ENCODE measurements around the gene ATG2A.

Gene ATG2A

GRCh38 chr11:64888729-64889511 is 28.1 kb downstream of the ATG2A start:
- no peak for TF ChIP-seq CTCF (IDR thresholded peaks at IDR 0.05; ENCODE audit: low read depth, low read length)
- no peak for DNase-seq (ENCODE audit: extremely low read depth, low read depth)

- DNase-seq (ENCODE audit: extremely low read depth, low read depth) = no peak
- no peak for TF ChIP-seq CTCF (IDR thresholded peaks at IDR 0.05; ENCODE audit: low read depth, low read length)
Observed at GRCh38 chr11:64888406-64888728, 28.6 kb downstream of the ATG2A start.

GRCh38 chr11:64887757-64888405 is 29.1 kb downstream of the ATG2A start:
- no peak for DNase-seq (ENCODE audit: extremely low read depth, low read depth)
- TF ChIP-seq CTCF (IDR thresholded peaks at IDR 0.05; ENCODE audit: low read depth, low read length) = peak; percentile 86

GRCh38 chr11:64887234-64887756 is 29.7 kb downstream of the ATG2A start:
- no peak for TF ChIP-seq CTCF (IDR thresholded peaks at IDR 0.05; ENCODE audit: low read depth, low read length)
- DNase-seq (ENCODE audit: extremely low read depth, low read depth) = no peak

GRCh38 chr11:64885367-64886286 is 31.4 kb downstream of the ATG2A start:
- DNase-seq (ENCODE audit: extremely low read depth, low read depth) = no peak
- TF ChIP-seq CTCF (IDR thresholded peaks at IDR 0.05; ENCODE audit: low read depth, low read length) = no peak

- no peak for DNase-seq (ENCODE audit: extremely low read depth, low read depth)
- TF ChIP-seq CTCF (IDR thresholded peaks at IDR 0.05; ENCODE audit: low read depth, low read length) = no peak
Observed at GRCh38 chr11:64884019-64884418, 33.0 kb downstream of the ATG2A start.

Data from AG09319 (cell line).